ENCODE measurements around the gene STXBP3. TPM values are rescaled to one million over a fixed set of nuclear protein-coding genes. Genes with fewer than 3 reads are reported as not detected.

STXBP3 gene
- total RNA-seq, 1 donor from 2014 or later = 46.9 TPM

- peaks cover 3% of the 10 kb centered on the region for H3K27me3 Mint-ChIP-seq
- TF ChIP-seq, protein P1, sequence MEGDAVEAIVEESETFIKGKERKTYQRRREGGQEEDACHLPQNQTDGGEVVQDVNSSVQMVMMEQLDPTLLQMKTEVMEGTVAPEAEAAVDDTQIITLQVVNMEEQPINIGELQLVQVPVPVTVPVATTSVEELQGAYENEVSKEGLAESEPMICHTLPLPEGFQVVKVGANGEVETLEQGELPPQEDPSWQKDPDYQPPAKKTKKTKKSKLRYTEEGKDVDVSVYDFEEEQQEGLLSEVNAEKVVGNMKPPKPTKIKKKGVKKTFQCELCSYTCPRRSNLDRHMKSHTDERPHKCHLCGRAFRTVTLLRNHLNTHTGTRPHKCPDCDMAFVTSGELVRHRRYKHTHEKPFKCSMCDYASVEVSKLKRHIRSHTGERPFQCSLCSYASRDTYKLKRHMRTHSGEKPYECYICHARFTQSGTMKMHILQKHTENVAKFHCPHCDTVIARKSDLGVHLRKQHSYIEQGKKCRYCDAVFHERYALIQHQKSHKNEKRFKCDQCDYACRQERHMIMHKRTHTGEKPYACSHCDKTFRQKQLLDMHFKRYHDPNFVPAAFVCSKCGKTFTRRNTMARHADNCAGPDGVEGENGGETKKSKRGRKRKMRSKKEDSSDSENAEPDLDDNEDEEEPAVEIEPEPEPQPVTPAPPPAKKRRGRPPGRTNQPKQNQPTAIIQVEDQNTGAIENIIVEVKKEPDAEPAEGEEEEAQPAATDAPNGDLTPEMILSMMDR (IDR thresholded peaks at IDR 0.05; ENCODE audit: unreplicated experiment) = no peak
- no peak overlapping the region for H3K27ac Mint-ChIP-seq
- no peak for DNase-seq (ENCODE audit: low spot score, unreplicated experiment)
- H3K4me3 Mint-ChIP-seq (ENCODE audit: low read depth) = no peak overlapping the region
- H3K9me3 Mint-ChIP-seq (ENCODE audit: low read depth) = no peaks in the 10 kb centered on the region
- H3K4me1 Mint-ChIP-seq (ENCODE audit: low read depth) = peaks cover 2% of the 10 kb centered on the region
- peaks cover 9% of the 10 kb centered on the region for H3K36me3 Mint-ChIP-seq (ENCODE audit: insufficient read depth)
These were observed 42.0 kb upstream of the STXBP3 start for GRCh38 chr1:108704496-108704895.

GRCh38 chr1:108706643-108707042 lies 39.8 kb upstream of the STXBP3 start:
- Mint-ChIP-seq H3K4me3 (ENCODE audit: low read depth) (no peak overlapping the region), H3K9me3 (ENCODE audit: low read depth) (no peaks in the 10 kb centered on the region), H3K4me1 (ENCODE audit: low read depth) (peaks cover 2% of the 10 kb centered on the region), H3K27me3 (peaks cover 3% of the 10 kb centered on the region), H3K27ac (no peak overlapping the region), H3K36me3 (ENCODE audit: insufficient read depth) (no peaks in the 10 kb centered on the region)
- TF ChIP-seq, protein P1 (IDR thresholded peaks at IDR 0.05; ENCODE audit: unreplicated experiment) = no peak
- no peak for DNase-seq (ENCODE audit: low spot score, unreplicated experiment)

DNA sequence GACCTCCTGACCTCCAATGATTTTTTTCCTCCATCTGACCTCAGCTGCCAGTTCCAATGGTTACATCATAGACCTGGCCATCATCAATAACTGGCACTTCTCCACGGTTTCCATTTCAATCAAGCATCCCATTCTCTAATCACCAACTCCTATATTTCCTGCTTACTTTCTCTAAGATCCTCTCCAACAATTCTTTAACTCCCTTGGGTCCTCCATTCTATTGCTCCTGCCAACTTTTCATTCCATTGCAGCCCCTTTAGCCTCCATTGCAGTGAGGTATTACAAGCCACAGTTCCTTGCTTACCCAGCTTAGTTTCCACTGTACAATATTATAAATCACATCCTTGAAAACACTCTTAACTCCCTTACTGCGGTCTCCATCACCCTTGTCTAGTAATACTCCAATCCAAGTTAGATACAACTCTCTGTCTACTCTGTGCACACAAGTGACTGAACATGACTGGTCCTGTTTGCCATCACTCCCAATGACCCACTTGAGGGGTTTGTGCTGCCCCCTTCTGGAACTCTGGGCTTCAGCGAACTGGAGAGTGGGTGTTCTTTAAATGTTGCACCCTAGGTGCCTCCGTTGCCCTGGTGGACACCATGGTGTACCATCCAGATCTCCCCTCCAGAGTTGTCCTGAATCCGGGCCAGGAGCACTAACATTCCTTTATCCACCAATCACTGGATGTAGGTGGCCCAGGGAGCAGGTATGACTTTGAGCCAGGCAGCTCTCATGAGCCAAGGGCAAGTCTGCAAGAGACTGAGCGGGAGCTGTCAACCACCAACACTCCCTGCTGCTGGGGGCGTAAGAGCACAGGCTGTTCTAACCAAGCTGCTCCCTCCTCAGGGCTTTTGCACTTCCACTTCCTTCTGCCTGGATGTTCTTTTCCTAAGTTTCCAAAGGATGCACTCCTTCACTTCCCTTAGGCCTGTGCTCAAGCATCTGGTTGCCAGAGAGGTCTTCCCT lies 37.5 kb upstream of the STXBP3 start:
- H3K4me3 Mint-ChIP-seq (ENCODE audit: low read depth) = no peak overlapping the region
- peaks cover 2% of the 10 kb centered on the region for H3K4me1 Mint-ChIP-seq (ENCODE audit: low read depth)
- TF ChIP-seq, protein P1 (IDR thresholded peaks at IDR 0.05; ENCODE audit: unreplicated experiment) = peak; percentile 12
- no peaks in the 10 kb centered on the region for H3K36me3 Mint-ChIP-seq (ENCODE audit: insufficient read depth)
- peaks cover 3% of the 10 kb centered on the region for H3K27me3 Mint-ChIP-seq
- H3K27ac Mint-ChIP-seq = no peak overlapping the region
- H3K9me3 Mint-ChIP-seq (ENCODE audit: low read depth) = no peaks in the 10 kb centered on the region
- DNase-seq (ENCODE audit: low spot score, unreplicated experiment) = no peak

DNA sequence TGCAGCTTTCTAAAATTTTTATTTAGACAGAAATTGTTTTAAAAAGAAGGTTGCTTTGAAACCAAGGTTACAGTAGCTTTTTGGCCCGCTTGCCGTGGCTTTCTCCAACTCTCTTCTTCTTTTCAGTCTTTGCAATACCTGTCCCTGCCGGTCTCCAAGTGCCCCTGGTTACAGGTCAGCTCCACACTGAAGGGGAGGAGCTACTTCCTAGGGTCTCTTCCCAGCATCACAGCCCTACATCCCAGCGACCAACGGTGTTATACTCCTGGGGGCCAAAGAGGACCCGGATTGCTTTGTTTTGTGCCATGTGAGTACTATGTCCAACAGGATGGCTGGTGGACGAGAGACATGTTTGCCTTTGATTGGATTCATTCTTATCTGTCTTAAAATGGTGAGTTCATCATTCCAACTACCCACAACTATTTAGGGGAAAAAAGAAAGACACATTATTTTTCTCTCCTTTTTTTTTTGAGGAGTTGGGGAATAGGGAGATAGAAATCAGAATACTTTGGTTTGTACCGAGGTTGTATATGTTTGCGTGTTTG lies 33.8 kb upstream of the STXBP3 start, which contains the start of gene FNDC7:
Gene FNDC7, plus strand, starts transcription at position 303 of the 545 bp plus-strand sequence. Its CDS starts 26 bp downstream, at position 329.
- no peak within 1 kb of the TSS for H3K4me3 Mint-ChIP-seq (ENCODE audit: low read depth)
- TF ChIP-seq, protein P1 (IDR thresholded peaks at IDR 0.05; ENCODE audit: unreplicated experiment) = no peak
- peaks cover 12% of the 10 kb centered on the region for H3K27me3 Mint-ChIP-seq
- no peak within 1 kb of the TSS for H3K27ac Mint-ChIP-seq
- no peaks in the 10 kb centered on the region for H3K9me3 Mint-ChIP-seq (ENCODE audit: low read depth)
- DNase-seq (ENCODE audit: low spot score, unreplicated experiment) = no peak
- no peaks in the 10 kb centered on the region for H3K36me3 Mint-ChIP-seq (ENCODE audit: insufficient read depth)
- no peaks in the 10 kb centered on the region for H3K4me1 Mint-ChIP-seq (ENCODE audit: low read depth)

GRCh38 chr1:108715932-108716331 lies 30.5 kb upstream of the STXBP3 start:
- Mint-ChIP-seq H3K9me3 (ENCODE audit: low read depth) (no peaks in the 10 kb centered on the region), H3K27ac (no peak overlapping the region), H3K4me1 (ENCODE audit: low read depth) (no peaks in the 10 kb centered on the region)

More at GRCh38 chr1:108715932-108716331, 30.5 kb upstream of the STXBP3 start:
- H3K27me3 Mint-ChIP-seq = peaks cover 13% of the 10 kb centered on the region
- no peaks in the 10 kb centered on the region for H3K36me3 Mint-ChIP-seq (ENCODE audit: insufficient read depth)
- no peak overlapping the region for H3K4me3 Mint-ChIP-seq (ENCODE audit: low read depth)
- TF ChIP-seq, protein P1 (IDR thresholded peaks at IDR 0.05; ENCODE audit: unreplicated experiment) = no peak
- DNase-seq (ENCODE audit: low spot score, unreplicated experiment) = no peak

All from progenitor cell of endocrine pancreas (in vitro differentiated cells).